ENCODE results near the gene RGPD5. TPM values are rescaled to one million over a fixed set of nuclear protein-coding genes. Genes with fewer than 3 reads are reported as not detected.
A peak's percentile ranks its signal among the peaks of the same experiment; 100 is the strongest.
"Not testable (repeated sequence)": the region's sequence is repeated elsewhere in the genome, so short reads cannot be mapped to it uniquely, and the experiment has no call there.

RGPD5 gene
- 10 to 100 TPM; 25.7 to 42.8 TPM for total RNA-seq

GRCh38 chr2:109794074-109794737 lies at the start of gene RGPD5:
TSS of gene RGPD5 (plus strand) at chr2:109794305. CDS start at chr2:109794466, 161 bp downstream.
- H3K4me3 ChIP-seq; intact Hi-C loops (cut with DNase I); H3K9me3 ChIP-seq; DNase-seq; H3K27ac ChIP-seq; H3K36me3 ChIP-seq (replicated peaks in 1 of 2; ENCODE audit: insufficient read depth in 1 of 2, low read depth in 2 of 2); H3K4me1 ChIP-seq; H3K27me3 ChIP-seq: not testable (repeated sequence)
- no CpG with 5 or more reads among the region's 77 CpGs for WGBS, 2 donors
- peak; percentile 100 for ATAC-seq

GRCh38 chr2:109751572-109751971 lies 42.5 kb upstream of the RGPD5 start:
- H3K36me3 ChIP-seq (replicated peaks in 1 of 2; ENCODE audit: insufficient read depth in 1 of 2, low read depth in 2 of 2); H3K4me1 ChIP-seq; intact Hi-C loops (cut with DNase I); H3K27me3 ChIP-seq; ATAC-seq; DNase-seq; H3K9me3 ChIP-seq; H3K27ac ChIP-seq; H3K4me3 ChIP-seq: not testable (repeated sequence)
- no CpG with 5 or more reads among the region's 6 CpGs for WGBS, 2 donors

- H3K9me3 ChIP-seq; H3K4me3 ChIP-seq; intact Hi-C loops (cut with DNase I); H3K27ac ChIP-seq; H3K36me3 ChIP-seq (replicated peaks in 1 of 2; ENCODE audit: insufficient read depth in 1 of 2, low read depth in 2 of 2); H3K27me3 ChIP-seq; DNase-seq; ATAC-seq; H3K4me1 ChIP-seq: not testable (repeated sequence)
- no CpG with 5 or more reads among the region's 3 CpGs for WGBS, 2 donors
Measured at GRCh38 chr2:109757163-109757824, 36.8 kb upstream of the RGPD5 start.

GRCh38 chr2:109760265-109761042 lies 33.7 kb upstream of the RGPD5 start:
- H3K27ac ChIP-seq; H3K36me3 ChIP-seq (replicated peaks in 1 of 2; ENCODE audit: insufficient read depth in 1 of 2, low read depth in 2 of 2); H3K4me3 ChIP-seq; H3K9me3 ChIP-seq; DNase-seq; intact Hi-C loops (cut with DNase I); H3K4me1 ChIP-seq; H3K27me3 ChIP-seq: not testable (repeated sequence)
- ATAC-seq: peak; percentile 72
- 0% methylated on average over 2 to 8 of the region's 106 CpGs for WGBS, 2 donors

GRCh38 chr2:109761043-109761454 lies 33.1 kb upstream of the RGPD5 start:
- peak; percentile 37 for ATAC-seq
- H3K27me3 ChIP-seq; H3K4me3 ChIP-seq; H3K36me3 ChIP-seq (replicated peaks in 1 of 2; ENCODE audit: insufficient read depth in 1 of 2, low read depth in 2 of 2); H3K27ac ChIP-seq; DNase-seq; intact Hi-C loops (cut with DNase I); H3K4me1 ChIP-seq; H3K9me3 ChIP-seq: not testable (repeated sequence)
- no CpG with 5 or more reads among the region's 23 CpGs for WGBS, 2 donors

- ATAC-seq; H3K27me3 ChIP-seq; intact Hi-C loops (cut with DNase I); H3K36me3 ChIP-seq (replicated peaks in 1 of 2; ENCODE audit: insufficient read depth in 1 of 2, low read depth in 2 of 2); H3K4me1 ChIP-seq; DNase-seq; H3K9me3 ChIP-seq; H3K27ac ChIP-seq; H3K4me3 ChIP-seq: not testable (repeated sequence)
- 89 to 100% methylated on average over 1 of the region's 5 CpGs for WGBS, 2 donors
Measured at GRCh38 chr2:109761976-109762375, 32.1 kb upstream of the RGPD5 start.

GRCh38 chr2:109766074-109766473 lies 28.0 kb upstream of the RGPD5 start:
- H3K4me1 ChIP-seq; H3K4me3 ChIP-seq; intact Hi-C loops (cut with DNase I); H3K27me3 ChIP-seq; DNase-seq; H3K27ac ChIP-seq; ATAC-seq; H3K36me3 ChIP-seq (replicated peaks in 1 of 2; ENCODE audit: insufficient read depth in 1 of 2, low read depth in 2 of 2); H3K9me3 ChIP-seq: not testable (repeated sequence)
- WGBS, 2 donors: 48 to 93% methylated on average over 2 to 3 of the region's 11 CpGs

- ATAC-seq; H3K27me3 ChIP-seq; H3K27ac ChIP-seq; H3K9me3 ChIP-seq; H3K36me3 ChIP-seq (replicated peaks in 1 of 2; ENCODE audit: insufficient read depth in 1 of 2, low read depth in 2 of 2); H3K4me3 ChIP-seq; H3K4me1 ChIP-seq; intact Hi-C loops (cut with DNase I); DNase-seq: not testable (repeated sequence)
- WGBS, 2 donors: 81 to 88% methylated on average over 5 to 6 of the region's 8 CpGs
Measured at GRCh38 chr2:109766886-109767578, 27.1 kb upstream of the RGPD5 start.

- H3K9me3 ChIP-seq; H3K4me3 ChIP-seq; H3K4me1 ChIP-seq; H3K27ac ChIP-seq; H3K36me3 ChIP-seq (replicated peaks in 1 of 2; ENCODE audit: insufficient read depth in 1 of 2, low read depth in 2 of 2); DNase-seq; H3K27me3 ChIP-seq; intact Hi-C loops (cut with DNase I); ATAC-seq: not testable (repeated sequence)
- WGBS, 2 donors: no CpG with 5 or more reads among the region's 10 CpGs
Measured at GRCh38 chr2:109768934-109769333, 25.2 kb upstream of the RGPD5 start.

GRCh38 chr2:109779118-109779517 lies 15.0 kb upstream of the RGPD5 start:
- no CpG with 5 or more reads among the region's 2 CpGs for WGBS, 2 donors
- H3K27ac ChIP-seq; H3K4me1 ChIP-seq; intact Hi-C loops (cut with DNase I); H3K4me3 ChIP-seq; H3K9me3 ChIP-seq; H3K27me3 ChIP-seq; ATAC-seq; DNase-seq; H3K36me3 ChIP-seq (replicated peaks in 1 of 2; ENCODE audit: insufficient read depth in 1 of 2, low read depth in 2 of 2): not testable (repeated sequence)

GRCh38 chr2:109781147-109781816 lies 12.8 kb upstream of the RGPD5 start:
- H3K27ac ChIP-seq; H3K4me1 ChIP-seq; DNase-seq; H3K4me3 ChIP-seq; H3K9me3 ChIP-seq; ATAC-seq; intact Hi-C loops (cut with DNase I); H3K36me3 ChIP-seq (replicated peaks in 1 of 2; ENCODE audit: insufficient read depth in 1 of 2, low read depth in 2 of 2); H3K27me3 ChIP-seq: not testable (repeated sequence)
- no CpG with 5 or more reads among the region's 15 CpGs for WGBS, 2 donors

Measured in body of pancreas (tissue), 4 donors.